Germinal center (tissue), 1 donor: Measurements from ENCODE around the gene UGT1A10.
"Not testable (repeated sequence)": the region's sequence is repeated elsewhere in the genome, so short reads cannot be mapped to it uniquely, and the experiment has no call there.

ENCODE experiments used
- DNase-seq: peaks from one replicate; pipeline ENCODE4 v3.0.0; 2012; ENCODE audit warnings: mixed read lengths, low spot score

UGT1A10 gene

GRCh38 chr2:233636306-233636705, at the start of gene UGT1A10:
Gene UGT1A10 (plus strand): TSS chr2:233636448. CDS start chr2:233636523, 75 bp downstream.
- not testable (repeated sequence) for DNase-seq

- DNase-seq = no peak
These were observed 47.8 kb upstream of the UGT1A10 start for GRCh38 chr2:233588400-233588799.

GRCh38 chr2:233592706-233593105, 43.5 kb upstream of the UGT1A10 start:
- not testable (repeated sequence) for DNase-seq

GRCh38 chr2:233593201-233593600, 43.0 kb upstream of the UGT1A10 start:
- DNase-seq = no peak

GRCh38 chr2:233597522-233597921, 38.7 kb upstream of the UGT1A10 start:
- no peak for DNase-seq

GRCh38 chr2:233598952-233599351, 37.3 kb upstream of the UGT1A10 start:
- no peak for DNase-seq

GRCh38 chr2:233600386-233600785, 35.9 kb upstream of the UGT1A10 start:
- no peak for DNase-seq

- DNase-seq = no peak
These were observed 34.2 kb upstream of the UGT1A10 start for GRCh38 chr2:233602076-233602475.

GRCh38 chr2:233603520-233603919, 32.7 kb upstream of the UGT1A10 start:
- DNase-seq = no peak

- DNase-seq = no peak
These were observed 31.4 kb upstream of the UGT1A10 start for GRCh38 chr2:233604826-233605225.

- no peak for DNase-seq
These were observed 30.6 kb upstream of the UGT1A10 start for GRCh38 chr2:233605680-233606079.

GRCh38 chr2:233611284-233611683, 25.0 kb upstream of the UGT1A10 start:
- no peak for DNase-seq

GRCh38 chr2:233617476-233617875, 18.8 kb upstream of the UGT1A10 start, which contains the start of gene UGT1A8:
Gene UGT1A8 (plus strand): TSS chr2:233617633. CDS start chr2:233617708, 75 bp downstream.
- DNase-seq = not testable (repeated sequence)

GRCh38 chr2:233620204-233620603, 16.0 kb upstream of the UGT1A10 start:
- no peak for DNase-seq

GRCh38 chr2:233621863-233622262, 14.4 kb upstream of the UGT1A10 start:
- DNase-seq = not testable (repeated sequence)

- no peak for DNase-seq
These were observed 8.8 kb upstream of the UGT1A10 start for GRCh38 chr2:233627331-233628025.

GRCh38 chr2:233638836-233639235, 2.6 kb downstream of the UGT1A10 start:
- DNase-seq = no peak

- DNase-seq = no peak
These were observed 3.6 kb downstream of the UGT1A10 start for GRCh38 chr2:233639860-233640259.

- DNase-seq = no peak
These were observed 6.9 kb downstream of the UGT1A10 start for GRCh38 chr2:233643128-233643527.

- DNase-seq = not testable (repeated sequence)
These were observed 9.8 kb downstream of the UGT1A10 start for GRCh38 chr2:233646033-233646432.

- no peak for DNase-seq
These were observed 14.7 kb downstream of the UGT1A10 start for GRCh38 chr2:233650981-233651380.

- no peak for DNase-seq
These were observed 15.2 kb downstream of the UGT1A10 start for GRCh38 chr2:233651430-233651829.

GRCh38 chr2:233654501-233654900, 18.3 kb downstream of the UGT1A10 start:
- DNase-seq = no peak

- DNase-seq = no peak
These were observed 18.8 kb downstream of the UGT1A10 start for GRCh38 chr2:233655043-233655442.
